WTC11 (cell line): ENCODE results near the gene ATG2A. TPM values are rescaled to one million over a fixed set of nuclear protein-coding genes. Genes with fewer than 3 reads are reported as not detected.
A peak's percentile ranks its signal among the peaks of the same experiment; 100 is the strongest.
"Not testable (repeated sequence)": the region's sequence is repeated elsewhere in the genome, so short reads cannot be mapped to it uniquely, and the experiment has no call there.

ENCODE experiments used
- ATAC-seq: fragments of 200-7000 bp; cut with Tn5 transposase; 2 replicates; pipeline ENCODE4 v1.10.0; 2021; ENCODE audit warnings: mild to moderate bottlenecking, moderate library complexity
- CTCF ChIA-PET: fragments of 300-600 bp; sonication (Branson Sonifier 250); formaldehyde crosslinking; loops from one replicate; lab custom pipeline; 2021; ENCODE audit warnings: antibody characterized with exemption; lab: Charles Lee
- POLR2A ChIA-PET: fragments of 350-600 bp; sonication (Branson Sonifier 250); formaldehyde crosslinking; loops from one replicate; lab custom pipeline; 2021; ENCODE audit warnings: antibody characterized with exemption; lab: Charles Lee
- DNase-seq: peaks from one replicate; pipeline ENCODE4 v3.0.0; 2021; ENCODE audit warnings: low spot score
- H3K27ac Mint-ChIP-seq: 2 replicates; pipeline ENCODE4 v1.8.0; 2021; ENCODE audit warnings: mixed read lengths
- H3K27me3 Mint-ChIP-seq: 2 replicates; pipeline ENCODE4 v1.8.0; 2021; ENCODE audit warnings: low read depth, mild to moderate bottlenecking, moderate library complexity, mixed read lengths
- H3K36me3 Mint-ChIP-seq: 2 replicates; pipeline ENCODE4 v1.8.0; 2021; ENCODE audit warnings: mixed read lengths
- H3K4me1 Mint-ChIP-seq: 2 replicates; pipeline ENCODE4 v1.8.0; 2022; ENCODE audit warnings: mixed read lengths
- H3K4me3 Mint-ChIP-seq: 2 replicates; pipeline ENCODE4 v1.8.0; 2021; ENCODE audit warnings: mild to moderate bottlenecking, moderate library complexity, mixed read lengths
- H3K9me3 Mint-ChIP-seq: 2 replicates; pipeline ENCODE4 v1.8.0; 2021; ENCODE audit warnings: mixed read lengths
- CREM ChIP-seq: sonication (generic); formaldehyde crosslinking; IDR thresholded peaks from 2 replicates; pipeline ENCODE4 v1.8.1; 2022; ENCODE audit warnings: mild to moderate bottlenecking, missing genetic modification reagents, moderate library complexity
- FOXK1 ChIP-seq: sonication (generic); formaldehyde crosslinking; IDR thresholded peaks from 2 replicates; pipeline ENCODE4 v1.8.0; 2022; ENCODE audit warnings: mild to moderate bottlenecking, moderate library complexity, missing genetic modification reagents
- GABPB1 ChIP-seq: sonication (generic); formaldehyde crosslinking; IDR thresholded peaks from 2 replicates; pipeline ENCODE4 v1.8.1; 2023; ENCODE audit warnings: mild to moderate bottlenecking, missing genetic modification reagents
- GRHL2 ChIP-seq: fragments of 250-450 bp; sonication (Bioruptor Pico); IDR thresholded peaks from 2 replicates; pipeline ENCODE4 v1.8.0; 2022; ENCODE audit warnings: mild to moderate bottlenecking, moderate library complexity; ENCODE audit not compliant: insufficient replicate concordance, severe bottlenecking
- GTF2I ChIP-seq: fragments of 250-450 bp; sonication (Bioruptor Pico); conservative IDR thresholded peaks from 2 replicates; pipeline ENCODE4 v1.4.0; 2021; ENCODE audit warnings: mild to moderate bottlenecking
- IRF1 ChIP-seq: sonication (generic); formaldehyde crosslinking; IDR thresholded peaks from 2 replicates; pipeline ENCODE4 v1.8.0; 2023; ENCODE audit warnings: missing genetic modification reagents
- MAX ChIP-seq: sonication (generic); formaldehyde crosslinking; IDR thresholded peaks from 2 replicates; pipeline ENCODE4 v1.8.0; 2022; ENCODE audit warnings: mild to moderate bottlenecking, missing genetic modification reagents
- NR1H2 ChIP-seq: sonication (generic); formaldehyde crosslinking; IDR thresholded peaks from 2 replicates; pipeline ENCODE4 v1.9.0; 2021; ENCODE audit warnings: mild to moderate bottlenecking, moderate library complexity, missing genetic modification reagents
- OVOL2 ChIP-seq: fragments of 250-450 bp; sonication (Bioruptor Pico); IDR thresholded peaks from 2 replicates; pipeline ENCODE4 v1.9.0; 2021; ENCODE audit warnings: mild to moderate bottlenecking, borderline replicate concordance
- ZBTB21 ChIP-seq: sonication (generic); formaldehyde crosslinking; IDR thresholded peaks from 2 replicates; pipeline ENCODE4 v1.8.1; 2023; ENCODE audit warnings: mild to moderate bottlenecking, missing genetic modification reagents, borderline replicate concordance
- ZNF425 ChIP-seq: fragments of 250-450 bp; sonication (Bioruptor Pico); conservative IDR thresholded peaks from 2 replicates; pipeline ENCODE4 v1.9.0; 2021; ENCODE audit warnings: mild to moderate bottlenecking
- total RNA-seq: library from RNA; stranded (reverse); gene quantifications from 3 replicates; pipeline ENCODE4 v1.2.3, GENCODE V29; 2021
- TF ChIP-seq, protein P1 (sequence below): fragments of 200-600 bp; IDR thresholded peaks from 2 replicates; pipeline ENCODE4 v1.8.0; 2022; ENCODE audit warnings: antibody characterized with exemption
- TF ChIP-seq, protein P2 (sequence below): sonication (generic); formaldehyde crosslinking; IDR thresholded peaks from 2 replicates; pipeline ENCODE4 v1.8.0; 2023; ENCODE audit warnings: mild to moderate bottlenecking, missing genetic modification reagents
- TF ChIP-seq, protein P3 (sequence below): fragments of 250-450 bp; sonication (Bioruptor Pico); IDR thresholded peaks from 2 replicates; pipeline ENCODE4 v1.9.0; 2021; ENCODE audit warnings: mild to moderate bottlenecking

ATG2A gene
- total RNA-seq, 1 experiment from 2014 or later = 31.4 TPM

DNA sequence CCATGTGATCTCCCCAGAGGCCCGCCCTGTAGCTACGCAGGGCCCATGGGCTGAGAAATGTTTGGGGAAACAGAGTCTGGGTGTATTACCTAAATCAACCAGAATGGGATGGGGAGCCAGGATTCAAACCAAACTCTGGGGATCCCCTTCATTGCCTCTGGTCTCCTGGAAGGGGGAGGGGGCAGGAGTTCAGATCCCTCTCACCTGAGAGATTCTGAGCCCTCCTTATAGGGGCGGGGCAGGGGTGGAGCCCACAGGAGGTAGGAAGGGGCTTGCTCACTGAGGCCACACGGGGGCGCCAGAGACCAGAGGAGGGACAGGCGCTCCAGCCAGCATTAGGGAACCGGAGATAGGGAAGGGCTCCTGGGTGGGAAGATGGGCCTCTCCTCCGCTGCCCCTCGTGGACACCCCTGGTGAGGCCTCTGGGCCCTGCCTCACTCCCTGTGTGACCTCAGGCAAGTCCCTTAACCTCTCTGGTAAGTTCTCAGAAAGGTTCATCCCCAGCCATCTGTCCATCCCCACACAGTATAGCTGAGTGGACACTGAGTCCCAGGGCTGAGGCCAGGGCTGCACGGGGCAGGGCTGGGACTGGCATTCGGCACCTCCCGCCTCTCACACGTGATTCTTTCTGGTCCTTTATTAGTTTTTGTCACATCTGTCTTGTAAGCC lies 69.9 kb downstream of the ATG2A start (continued):
- TF ChIP-seq OVOL2 (CRISPR knock-in tag) (no peak), GABPB1 (CRISPR knock-in tag) (no peak), GRHL2 (CRISPR knock-in tag) (no peak), IRF1 (no peak), ZBTB21 (CRISPR knock-in tag) (no peak), ZNF425 (CRISPR knock-in tag) (no peak), GTF2I (CRISPR knock-in tag) (peak; percentile 72; the same call in 1 of the 2 replicates), MAX (CRISPR knock-in tag) (no peak), NR1H2 (CRISPR knock-in tag) (no peak), FOXK1 (CRISPR knock-in tag) (no peak), CREM (CRISPR knock-in tag) (no peak)
- TF ChIP-seq, protein P1, sequence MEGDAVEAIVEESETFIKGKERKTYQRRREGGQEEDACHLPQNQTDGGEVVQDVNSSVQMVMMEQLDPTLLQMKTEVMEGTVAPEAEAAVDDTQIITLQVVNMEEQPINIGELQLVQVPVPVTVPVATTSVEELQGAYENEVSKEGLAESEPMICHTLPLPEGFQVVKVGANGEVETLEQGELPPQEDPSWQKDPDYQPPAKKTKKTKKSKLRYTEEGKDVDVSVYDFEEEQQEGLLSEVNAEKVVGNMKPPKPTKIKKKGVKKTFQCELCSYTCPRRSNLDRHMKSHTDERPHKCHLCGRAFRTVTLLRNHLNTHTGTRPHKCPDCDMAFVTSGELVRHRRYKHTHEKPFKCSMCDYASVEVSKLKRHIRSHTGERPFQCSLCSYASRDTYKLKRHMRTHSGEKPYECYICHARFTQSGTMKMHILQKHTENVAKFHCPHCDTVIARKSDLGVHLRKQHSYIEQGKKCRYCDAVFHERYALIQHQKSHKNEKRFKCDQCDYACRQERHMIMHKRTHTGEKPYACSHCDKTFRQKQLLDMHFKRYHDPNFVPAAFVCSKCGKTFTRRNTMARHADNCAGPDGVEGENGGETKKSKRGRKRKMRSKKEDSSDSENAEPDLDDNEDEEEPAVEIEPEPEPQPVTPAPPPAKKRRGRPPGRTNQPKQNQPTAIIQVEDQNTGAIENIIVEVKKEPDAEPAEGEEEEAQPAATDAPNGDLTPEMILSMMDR = peak; percentile 96
- TF ChIP-seq, protein P2, sequence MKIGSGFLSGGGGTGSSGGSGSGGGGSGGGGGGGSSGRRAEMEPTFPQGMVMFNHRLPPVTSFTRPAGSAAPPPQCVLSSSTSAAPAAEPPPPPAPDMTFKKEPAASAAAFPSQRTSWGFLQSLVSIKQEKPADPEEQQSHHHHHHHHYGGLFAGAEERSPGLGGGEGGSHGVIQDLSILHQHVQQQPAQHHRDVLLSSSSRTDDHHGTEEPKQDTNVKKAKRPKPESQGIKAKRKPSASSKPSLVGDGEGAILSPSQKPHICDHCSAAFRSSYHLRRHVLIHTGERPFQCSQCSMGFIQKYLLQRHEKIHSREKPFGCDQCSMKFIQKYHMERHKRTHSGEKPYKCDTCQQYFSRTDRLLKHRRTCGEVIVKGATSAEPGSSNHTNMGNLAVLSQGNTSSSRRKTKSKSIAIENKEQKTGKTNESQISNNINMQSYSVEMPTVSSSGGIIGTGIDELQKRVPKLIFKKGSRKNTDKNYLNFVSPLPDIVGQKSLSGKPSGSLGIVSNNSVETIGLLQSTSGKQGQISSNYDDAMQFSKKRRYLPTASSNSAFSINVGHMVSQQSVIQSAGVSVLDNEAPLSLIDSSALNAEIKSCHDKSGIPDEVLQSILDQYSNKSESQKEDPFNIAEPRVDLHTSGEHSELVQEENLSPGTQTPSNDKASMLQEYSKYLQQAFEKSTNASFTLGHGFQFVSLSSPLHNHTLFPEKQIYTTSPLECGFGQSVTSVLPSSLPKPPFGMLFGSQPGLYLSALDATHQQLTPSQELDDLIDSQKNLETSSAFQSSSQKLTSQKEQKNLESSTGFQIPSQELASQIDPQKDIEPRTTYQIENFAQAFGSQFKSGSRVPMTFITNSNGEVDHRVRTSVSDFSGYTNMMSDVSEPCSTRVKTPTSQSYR = peak; percentile 64; the same call in 1 of the 2 replicates
- TF ChIP-seq, protein P3, sequence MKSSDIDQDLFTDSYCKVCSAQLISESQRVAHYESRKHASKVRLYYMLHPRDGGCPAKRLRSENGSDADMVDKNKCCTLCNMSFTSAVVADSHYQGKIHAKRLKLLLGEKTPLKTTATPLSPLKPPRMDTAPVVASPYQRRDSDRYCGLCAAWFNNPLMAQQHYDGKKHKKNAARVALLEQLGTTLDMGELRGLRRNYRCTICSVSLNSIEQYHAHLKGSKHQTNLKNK = no peak

DNA sequence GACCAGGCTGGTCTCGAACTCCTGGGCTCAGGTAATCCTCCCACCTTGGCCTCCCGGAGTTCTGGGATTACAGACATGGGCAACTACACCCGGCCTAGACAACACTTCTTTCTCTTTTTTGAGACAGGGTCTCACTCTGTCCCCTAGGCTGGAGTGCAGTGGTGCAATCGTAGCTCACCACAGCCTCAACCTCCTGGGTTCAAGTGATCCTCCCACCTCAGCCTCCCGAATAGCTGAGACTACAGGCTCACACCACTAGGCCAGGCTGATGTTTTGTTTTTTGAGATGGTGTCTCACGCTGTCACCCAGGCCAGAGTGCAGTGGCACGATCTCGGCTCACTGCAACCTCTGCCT lies 71.3 kb downstream of the ATG2A start:
- CTCF ChIA-PET = interaction anchor here (0.7 to 12.5 kb wide), 7 partner anchors 40 to 396 kb away, joined by 3 to 372 read pairs (median 37); partner anchors contain the start of genes ARL2, BATF2, EHD1 and MAP4K2
- DNase-seq, H3K36me3 Mint-ChIP-seq, POLR2A ChIA-PET, H3K27ac Mint-ChIP-seq, ATAC-seq, H3K9me3 Mint-ChIP-seq, H3K27me3 Mint-ChIP-seq: not testable (repeated sequence)
- Mint-ChIP-seq H3K4me1 (peaks cover 40% of the 10 kb centered on the region), H3K4me3 (peak overlapping the region; percentile 65)
